NCI-H226 (cell line): ENCODE results near the gene NEURL1.
"Not testable (repeated sequence)": the region's sequence is repeated elsewhere in the genome, so short reads cannot be mapped to it uniquely, and the experiment has no call there.

ENCODE experiments used
- DNase-seq: peaks from one replicate; pipeline ENCODE4 v3.0.0-alpha.2; 2015

The NEURL1 gene

DNA sequence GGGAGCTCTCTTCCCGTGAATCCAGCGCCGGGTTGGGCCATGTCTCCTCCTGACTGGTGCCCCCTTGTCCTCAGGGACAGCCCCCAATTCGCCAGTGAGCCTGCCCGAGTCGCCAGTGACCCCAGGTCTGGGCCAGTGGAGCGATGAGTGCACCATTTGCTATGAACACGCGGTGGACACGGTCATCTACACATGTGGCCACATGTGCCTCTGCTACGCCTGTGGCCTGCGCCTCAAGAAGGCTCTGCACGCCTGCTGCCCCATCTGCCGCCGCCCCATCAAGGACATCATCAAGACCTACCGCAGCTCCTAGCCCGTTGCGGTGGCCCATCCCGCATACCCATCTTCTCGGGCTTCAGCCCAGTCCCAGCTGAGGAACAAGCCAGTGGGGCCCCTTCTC is 96.6 kb downstream of the NEURL1 start:
- no peak for DNase-seq

- DNase-seq = no peak
Observed at GRCh38 chr10:103590744-103591291, 97.3 kb downstream of the NEURL1 start.

GRCh38 chr10:103592186-103593021 is 98.9 kb downstream of the NEURL1 start:
- no peak for DNase-seq

DNA sequence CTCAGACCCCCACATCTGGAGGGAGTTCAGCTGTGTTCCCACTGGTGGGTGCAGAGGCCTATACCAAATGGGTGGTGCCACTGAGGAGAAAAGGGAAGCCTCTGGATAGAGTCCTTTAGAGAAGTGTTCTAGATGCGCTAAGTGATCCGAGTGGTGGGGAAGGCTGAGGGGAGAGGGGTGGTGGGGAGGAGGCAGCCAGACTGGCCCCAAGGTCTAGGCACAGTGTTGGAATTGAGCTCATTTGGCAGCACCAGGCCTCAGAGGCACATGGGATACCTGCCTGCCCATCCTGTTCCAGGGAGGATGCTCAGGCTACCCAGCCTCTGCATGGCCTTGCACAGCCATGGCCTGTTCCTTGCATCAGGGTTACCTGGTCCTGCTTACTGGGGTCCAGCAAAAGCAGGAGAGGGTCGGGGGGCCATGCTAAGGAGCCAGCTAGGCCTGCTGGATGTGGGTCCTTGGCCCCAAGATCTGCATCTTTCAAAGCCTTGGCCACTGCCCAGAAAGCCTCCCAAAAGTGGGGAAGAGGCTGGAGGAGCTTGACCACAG is 99.6 kb downstream of the NEURL1 start:
- DNase-seq = no peak

DNA sequence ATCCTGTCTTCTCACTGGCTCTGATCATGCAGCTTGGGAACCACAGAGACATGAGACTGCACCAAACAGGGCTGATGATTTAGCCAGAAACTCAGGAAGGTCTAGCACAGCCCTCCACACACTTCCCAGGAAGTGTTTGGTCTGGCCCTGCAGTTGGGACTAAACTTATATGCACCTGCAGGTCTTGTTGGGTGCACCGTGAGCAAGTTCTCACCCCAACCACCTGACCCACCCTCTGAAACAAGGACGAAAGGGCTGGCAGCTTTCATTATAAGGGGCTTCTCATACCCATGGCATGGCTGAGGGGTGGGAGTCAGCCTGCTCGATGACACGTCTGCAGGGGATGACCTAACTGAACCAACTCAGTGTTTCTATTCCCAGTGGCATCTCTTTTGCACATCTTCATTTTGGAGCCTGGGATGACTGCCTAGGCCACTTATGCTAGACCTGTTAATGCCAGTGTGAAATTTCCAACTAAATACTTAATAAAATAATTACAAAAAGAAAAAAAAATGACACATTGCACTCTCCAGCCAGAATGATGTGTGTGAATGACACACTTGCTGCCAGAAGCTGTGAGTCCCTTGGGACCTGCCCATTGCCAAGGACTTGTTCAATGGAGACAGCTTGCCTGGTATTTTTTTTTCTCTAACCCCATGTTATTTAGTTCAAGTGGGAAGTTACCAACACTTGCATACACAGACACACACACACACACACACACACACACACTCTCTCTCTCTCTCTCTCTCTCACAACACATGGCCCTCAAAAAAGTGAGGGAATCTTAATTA is 102.6 kb downstream of the NEURL1 start:
- no peak for DNase-seq

GRCh38 chr10:103597003-103597402 is 103.5 kb downstream of the NEURL1 start:
- DNase-seq = no peak

- peak; percentile 43 for DNase-seq
Observed at GRCh38 chr10:103598654-103599115, 105.2 kb downstream of the NEURL1 start.

GRCh38 chr10:103599211-103599610 is 105.7 kb downstream of the NEURL1 start:
- DNase-seq = no peak

- DNase-seq = no peak
Observed at GRCh38 chr10:103599907-103600306, 106.4 kb downstream of the NEURL1 start.

DNA sequence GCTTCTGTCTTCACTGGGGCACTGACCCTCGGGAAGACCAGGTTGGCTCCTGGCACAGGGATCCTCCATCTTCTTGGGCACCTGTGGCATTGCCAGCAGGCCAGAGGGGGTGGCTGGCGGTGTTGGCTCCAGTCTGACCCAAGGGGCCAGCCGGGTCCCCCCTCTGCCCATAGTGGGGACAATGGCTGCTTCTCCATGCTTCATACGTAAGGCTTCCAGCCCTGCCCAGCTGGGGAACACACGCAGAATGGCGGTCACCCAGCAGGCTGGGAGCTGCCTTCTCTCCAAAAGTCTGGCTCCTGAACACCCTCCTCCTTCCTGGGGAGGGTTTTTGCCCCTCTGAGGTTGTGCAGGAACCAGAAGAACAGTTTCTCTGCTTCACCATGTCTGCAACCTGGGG is 106.8 kb downstream of the NEURL1 start:
- DNase-seq = no peak

DNA sequence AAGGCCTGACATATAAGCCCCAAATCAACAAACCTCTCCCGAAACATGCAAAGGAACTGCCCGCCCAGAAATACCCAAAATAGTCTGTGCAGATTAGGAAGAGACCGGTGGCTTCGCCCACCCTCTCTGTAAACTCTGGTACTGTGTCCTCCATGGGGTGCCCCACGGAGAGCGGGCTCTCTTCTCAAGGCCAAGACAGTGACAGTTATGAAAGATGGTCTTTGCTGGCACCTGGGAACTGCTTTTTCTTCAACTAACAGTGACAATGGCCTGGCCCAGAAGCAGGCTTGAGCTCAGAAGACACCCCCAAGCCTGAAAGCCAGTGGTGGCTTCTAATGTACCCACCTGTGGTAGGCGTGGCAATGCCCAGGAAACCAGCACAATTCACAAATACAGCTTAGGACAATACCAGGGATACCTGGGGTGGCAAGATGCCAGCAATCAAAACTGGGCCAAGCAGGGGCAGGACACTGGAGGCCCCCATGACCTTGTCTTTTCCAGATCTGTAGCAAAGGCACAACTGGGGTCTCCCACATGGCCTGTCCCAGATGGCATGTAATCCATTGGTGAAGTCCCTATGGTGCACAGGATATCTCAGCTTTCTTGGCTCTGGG is 107.6 kb downstream of the NEURL1 start:
- DNase-seq = no peak

DNA sequence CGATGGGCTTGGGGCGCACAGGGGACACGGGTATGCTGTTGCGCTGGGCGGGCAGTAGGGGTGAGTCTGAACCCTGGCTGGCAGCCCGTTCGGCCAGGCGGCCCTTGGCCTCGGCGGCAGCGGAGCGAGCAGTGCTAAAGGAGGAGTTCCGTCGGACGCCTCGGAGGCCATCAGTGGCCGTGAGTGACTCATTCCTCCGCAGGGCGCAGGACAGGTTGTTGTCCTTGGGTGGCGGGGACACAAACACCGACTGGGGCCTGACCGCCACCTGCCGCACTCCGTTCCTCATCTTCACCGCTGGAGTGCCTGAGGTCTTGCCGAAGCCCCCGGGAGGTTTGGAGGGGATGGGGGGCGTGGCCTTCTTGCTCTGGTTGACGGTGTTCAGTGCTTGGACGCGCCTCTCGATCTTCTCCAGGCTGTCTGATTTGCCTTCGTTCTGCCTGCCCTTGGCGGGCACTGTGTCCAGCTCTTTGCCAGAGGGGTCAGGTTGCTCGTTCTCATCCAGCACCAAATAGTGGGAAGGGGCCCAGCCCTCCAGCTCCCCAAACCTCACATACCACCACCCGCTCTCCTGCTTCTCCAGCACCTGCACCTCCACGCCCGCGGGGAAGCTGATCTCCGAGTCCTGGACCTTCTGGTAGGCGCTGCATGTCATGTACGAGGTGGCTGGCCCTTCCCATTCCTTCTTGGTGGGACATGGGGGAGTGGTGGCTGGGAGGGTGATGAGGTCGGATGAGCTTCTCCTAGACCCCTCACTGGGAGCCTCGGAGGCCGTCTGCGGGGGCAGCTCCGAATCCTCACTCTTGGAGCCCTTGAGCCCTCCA is 108.7 kb downstream of the NEURL1 start:
- no peak for DNase-seq

- DNase-seq = no peak
Observed at GRCh38 chr10:103602852-103603155, 109.3 kb downstream of the NEURL1 start.

GRCh38 chr10:103603382-103603781 is 109.9 kb downstream of the NEURL1 start:
- DNase-seq = no peak

- no peak for DNase-seq
Observed at GRCh38 chr10:103605359-103606096, 112.0 kb downstream of the NEURL1 start.

GRCh38 chr10:103606097-103606438 is 112.6 kb downstream of the NEURL1 start:
- DNase-seq = not testable (repeated sequence)

DNA sequence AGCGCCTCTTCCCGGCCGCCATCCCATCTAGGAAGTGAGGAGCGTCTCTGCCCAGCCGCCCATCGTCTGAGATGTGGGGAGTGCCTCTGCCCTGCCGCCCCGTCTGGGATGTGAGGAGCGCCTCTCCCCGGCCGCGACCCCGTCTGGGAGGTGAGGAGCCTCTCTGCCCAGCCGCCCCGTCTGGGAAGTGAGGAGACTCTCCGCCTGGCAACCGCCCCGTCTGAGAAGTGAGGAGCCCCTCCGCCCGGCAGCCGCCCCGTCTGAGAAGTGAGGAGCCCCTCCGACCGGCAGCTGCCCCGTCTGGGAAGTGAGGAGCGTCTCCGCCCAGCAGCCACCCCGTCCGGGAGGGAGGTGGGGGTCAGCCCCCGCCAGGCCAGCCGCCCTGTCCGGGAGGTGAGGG is 113.5 kb downstream of the NEURL1 start:
- DNase-seq = not testable (repeated sequence)

- DNase-seq = not testable (repeated sequence)
Observed at GRCh38 chr10:103608056-103608455, 114.6 kb downstream of the NEURL1 start.

GRCh38 chr10:103609231-103610082 is 116.0 kb downstream of the NEURL1 start:
- DNase-seq = no peak

DNA sequence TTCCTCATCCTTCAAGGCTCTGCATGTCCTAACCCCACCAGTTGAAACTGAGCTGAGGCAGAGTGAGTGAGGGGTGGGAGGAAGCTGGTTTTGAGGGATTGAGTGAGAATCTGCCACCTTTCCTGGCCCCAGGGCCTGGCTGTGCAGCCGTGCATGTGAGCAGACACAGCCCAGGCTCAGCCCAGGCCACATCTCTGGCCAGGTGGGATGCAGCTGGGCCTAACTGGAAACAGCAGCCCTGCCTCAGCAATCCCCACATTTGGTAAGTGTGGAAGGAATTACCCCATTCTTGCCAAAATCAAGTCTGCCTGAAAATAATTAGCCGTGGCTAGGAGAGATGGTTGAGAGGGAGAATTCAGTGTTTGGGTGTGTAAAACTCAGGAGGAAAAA is 116.6 kb downstream of the NEURL1 start:
- no peak for DNase-seq
